GM12801 (cell line): ENCODE measurements around the gene STX16.

Experiments used
- CTCF ChIP-seq: IDR thresholded peaks from one replicate; pipeline ENCODE4 v1.5.1; 2011; ENCODE audit warnings: control low read depth; ENCODE audit not compliant: insufficient read length; ENCODE audit errors: extremely low read depth

The STX16 gene

GRCh38 chr20:58694241-58695083, 43.4 kb downstream of the STX16 start:
- no peak for TF ChIP-seq CTCF

GRCh38 chr20:58695084-58695722, 44.1 kb downstream of the STX16 start:
- no peak for TF ChIP-seq CTCF

GRCh38 chr20:58695895-58696375, 44.9 kb downstream of the STX16 start:
- no peak for TF ChIP-seq CTCF

GRCh38 chr20:58696411-58696961, 45.4 kb downstream of the STX16 start:
- TF ChIP-seq CTCF: no peak

GRCh38 chr20:58697201-58697866, 46.3 kb downstream of the STX16 start:
- no peak for TF ChIP-seq CTCF

GRCh38 chr20:58697867-58698703, 47.0 kb downstream of the STX16 start:
- no peak for TF ChIP-seq CTCF
